Neural progenitor cell (in vitro differentiated cells): ENCODE results near the gene FLT4.

Experiments used
- CTCF ChIP-seq: fragments of 200-600 bp; sonication (generic); IDR thresholded peaks from 2 replicates; pipeline ENCODE4 v1.5.1; 2017; ENCODE audit warnings: antibody characterized with exemption, mild to moderate bottlenecking
- EZH2 ChIP-seq: fragments of 200-600 bp; sonication (generic); IDR thresholded peaks from 2 replicates; pipeline ENCODE4 v1.6.1; 2017; ENCODE audit warnings: antibody characterized with exemption, mild to moderate bottlenecking, moderate library complexity

DNA sequence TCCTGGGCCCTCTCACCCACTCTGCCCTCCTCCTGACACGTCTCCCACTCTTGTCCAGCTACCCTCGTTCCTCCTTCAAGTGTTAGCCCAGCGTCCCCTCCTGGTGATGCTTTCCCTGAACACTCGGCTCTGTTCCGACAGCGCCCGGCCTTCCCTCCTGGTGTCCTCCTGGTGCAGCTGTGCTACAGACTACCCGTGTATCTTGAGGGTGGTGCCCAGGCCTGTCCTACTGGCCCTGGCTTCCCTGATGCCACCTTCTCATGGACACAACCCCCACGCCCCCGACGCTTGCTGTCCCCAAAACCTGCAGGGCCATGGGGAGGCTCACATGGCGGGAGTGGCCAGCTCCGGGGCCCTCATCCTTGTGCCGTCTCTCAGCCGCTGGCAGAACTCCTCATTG is 36.7 kb downstream of the FLT4 start:
- TF ChIP-seq CTCF (no peak), EZH2 (no peak)
